Spleen (tissue), 11 donors: Measurements from ENCODE around the gene UBR7. TPM values are rescaled to one million over a fixed set of nuclear protein-coding genes. Genes with fewer than 3 reads are reported as not detected.

Source experiments
- DNase-seq: peaks from one replicate; pipeline ENCODE4 v3.0.0-alpha.2; 2020
- H3K27ac ChIP-seq, 8 donors: fragments of 200-600 bp; sonication (generic) in 7 of 8; 1 replicate in 4 of 8; 2 replicates in 4 of 8; pipeline versions ENCODE4 v1.5.0 to v1.8.0; 2016 to 2021; ENCODE audit warnings: inconsistent platforms in 4 of 8, mild to moderate bottlenecking in 4 of 8, moderate library complexity in 1 of 8
- H3K27me3 ChIP-seq, 7 donors: fragments of 200-600 bp; sonication (generic) in 6 of 7; replicated peaks in 1 of 7; 1 replicate in 4 of 7; 2 replicates in 3 of 7; pipeline versions ENCODE4 v1.5.0 to v1.8.0; 2016 to 2021; ENCODE audit warnings: inconsistent platforms in 3 of 7, mild to moderate bottlenecking in 1 of 7
- H3K36me3 ChIP-seq, 6 donors: fragments of 200-600 bp; sonication (generic) in 5 of 6; 1 replicate in 4 of 6; 2 replicates in 2 of 6; pipeline versions ENCODE4 v1.5.0 to v1.8.0; 2016 to 2021; ENCODE audit warnings: inconsistent platforms in 2 of 6
- H3K4me1 ChIP-seq, 6 donors: fragments of 200-600 bp; sonication (generic) in 5 of 6; 1 replicate in 3 of 6; 2 replicates in 3 of 6; pipeline versions ENCODE4 v1.5.0 to v1.8.0; 2016 to 2021; ENCODE audit warnings: inconsistent platforms in 3 of 6
- H3K4me3 ChIP-seq, 8 donors: fragments of 200-600 bp; sonication (generic) in 7 of 8; 1 replicate in 4 of 8; 2 replicates in 4 of 8; pipeline versions ENCODE4 v1.5.0 to v1.8.0; 2016 to 2021; ENCODE audit warnings: inconsistent platforms in 4 of 8, mild to moderate bottlenecking in 4 of 8, moderate library complexity in 2 of 8
- H3K9me3 ChIP-seq, 8 donors: fragments of 200-600 bp; sonication (generic) in 7 of 8; 1 replicate in 4 of 8; 2 replicates in 4 of 8; pipeline versions ENCODE4 v1.5.0 to v1.8.0; 2016 to 2021; ENCODE audit warnings: inconsistent platforms in 4 of 8
- CTCF ChIP-seq, 11 experiments: fragments of 200-600 bp in 7 of 11; fragments of 450-650 bp in 4 of 11; sonication (generic) in 4 of 11; IDR thresholded peaks in 8 of 11; conservative IDR thresholded peaks in 3 of 11; 1 replicate in 7 of 11; 2 replicates in 4 of 11; pipeline versions ENCODE4 v1.4.0 to v1.8.0; 2016 to 2021; ENCODE audit warnings: antibody characterized with exemption in 11 of 11, inconsistent platforms in 4 of 11, mild to moderate bottlenecking in 1 of 11
- POLR2A ChIP-seq, 3 donors: fragments of 450-650 bp; IDR thresholded peaks; one replicate each; pipeline ENCODE4 v1.5.1; 2017; ENCODE audit warnings: antibody characterized with exemption in 3 of 3, mild to moderate bottlenecking in 1 of 3
- POLR2AphosphoS5 ChIP-seq, 3 donors: sonication (generic); formaldehyde crosslinking; IDR thresholded peaks; one replicate each; pipeline ENCODE4 v1.5.1; 2017; ENCODE audit warnings: antibody characterized with exemption in 3 of 3
- WGBS, 5 donors: extraction: QIAGEN DNeasy Blood & Tissue Kit in 3 of 5; methylation state at CpG; one replicate each; pipeline versions ENCODE4 v1.1.5 to v1.1.7; 2013 to 2018; 5-methylcytosine and 5-hydroxymethylcytosine counted together
- intact Hi-C: fragments of 100-400 bp; cut with DNase I; formaldehyde crosslinking; loops from one replicate; pipeline ENCODE4 v1.15.0; 2023; ENCODE audit warnings: low total_unique reads
- polyA plus RNA-seq, 3 donors: library from polyadenylated mRNA; stranded (reverse); fragments of 200-250 nt; gene quantifications; one replicate each; pipeline ENCODE4 v1.2.1, GENCODE V29; 2013
- total RNA-seq, 7 donors: library from RNA; depleted of rRNA in 3 of 7; stranded (reverse); fragments of >200 nt in 3 of 7; fragmentation: NEBNext Ultra II Directional in 4 of 7; extraction: Animal tissue kit (Norgen Biotek cat#: 25700) in 4 of 7; gene quantifications; one replicate each; pipeline versions ENCODE4 v1.1.0 to v1.2.1, GENCODE V29; 2016 to 2021
- donor health status: healthy with polysubstance abuse.
- donor health status: DM: no; HTN: no; CAD: no; lungs with moderate emphysema.
- donor health status: DM: no; HTN: no; CAD: no.
- donor health status: Bipolar disorder and iron deficiency.
- donor health status: healthy.
- donor health status: DM: no; HTN: no; CAD: no.
- donor health status: DM: yes; HTN: yes; CAD: no.

The UBR7 gene
- total and polyA plus RNA-seq, 10 donors = 9.7 to 39.7 (median 18.6) TPM

- TF ChIP-seq POLR2AphosphoS5 (IDR thresholded peaks at IDR 0.05) (no peak), CTCF (IDR thresholded peaks at IDR 0.05 in 8 of 11, conservative IDR thresholded peaks at IDR 0.05 in 3 of 11) (no peak), POLR2A (IDR thresholded peaks at IDR 0.05) (no peak)
- H3K4me1 ChIP-seq = peaks cover 3 to 15% (median 9%) of the 10 kb centered on the region in 6 donors
- peaks cover 0 to 98% (median 78%) of the 10 kb centered on the region in 6 donors for H3K36me3 ChIP-seq
- no peak overlapping the region for H3K27ac ChIP-seq
- DNase-seq = no peak
- no peaks in the 10 kb centered on the region for H3K9me3 ChIP-seq
- H3K4me3 ChIP-seq = no peak overlapping the region
- no peaks in the 10 kb centered on the region for H3K27me3 ChIP-seq
- 94 to 100% (median 99%) methylated on average over 2 of the region's 2 CpGs for WGBS, 5 donors
- intact Hi-C loops = no loop called here
Observed at GRCh38 chr14:93214598-93214997, 7.5 kb downstream of the UBR7 start.

- 58 to 68% (median 59%) methylated on average over 3 of the region's 3 CpGs for WGBS, 5 donors
- H3K36me3 ChIP-seq = peaks cover 0 to 100% (median 94%) of the 10 kb centered on the region in 6 donors
- no peak overlapping the region for H3K4me3 ChIP-seq
- intact Hi-C loops = no loop called here
- peak; percentile 11 to 65 (median 37) for TF ChIP-seq CTCF (IDR thresholded peaks at IDR 0.05 in 8 of 11, conservative IDR thresholded peaks at IDR 0.05 in 3 of 11)
- TF ChIP-seq POLR2A (IDR thresholded peaks at IDR 0.05) = no peak
- TF ChIP-seq POLR2AphosphoS5 (IDR thresholded peaks at IDR 0.05) = no peak
- H3K27me3 ChIP-seq = no peaks in the 10 kb centered on the region
- H3K4me1 ChIP-seq = no peaks in the 10 kb centered on the region
- no peak for DNase-seq
- no peaks in the 10 kb centered on the region for H3K9me3 ChIP-seq
- no peak overlapping the region for H3K27ac ChIP-seq
Observed at GRCh38 chr14:93219103-93219726, 12.2 kb downstream of the UBR7 start.

- H3K36me3 ChIP-seq = peaks cover 0 to 100% (median 93%) of the 10 kb centered on the region in 6 donors
- H3K27me3 ChIP-seq = no peaks in the 10 kb centered on the region
Observed at GRCh38 chr14:93220509-93220908, 13.5 kb downstream of the UBR7 start.

More at GRCh38 chr14:93220509-93220908, 13.5 kb downstream of the UBR7 start:
- Histone ChIP-seq H3K9me3 (no peaks in the 10 kb centered on the region), H3K4me1 (no peaks in the 10 kb centered on the region), H3K27ac (no peak overlapping the region), H3K4me3 (no peak overlapping the region)
- intact Hi-C loops = no loop called here
- DNase-seq = no peak
- TF ChIP-seq POLR2AphosphoS5 (IDR thresholded peaks at IDR 0.05) (no peak), CTCF (IDR thresholded peaks at IDR 0.05 in 8 of 11, conservative IDR thresholded peaks at IDR 0.05 in 3 of 11) (no peak), POLR2A (IDR thresholded peaks at IDR 0.05) (no peak)
